ENCODE results near the gene PRTFDC1. TPM values are rescaled to one million over a fixed set of nuclear protein-coding genes. Genes with fewer than 3 reads are reported as not detected.

PRTFDC1 gene
- total RNA-seq, 4 donors from 2014 or later, result 3.4 to 20.6 (median 13.9) TPM

GRCh38 chr10:24886290-24886680 is 66.1 kb downstream of the PRTFDC1 start:
- Histone ChIP-seq H3K9me3 (no peaks in the 10 kb centered on the region), H3K27me3 (no peaks in the 10 kb centered on the region), H3K4me3 (no peak overlapping the region), H3K27ac (no peak overlapping the region), H3K4me1 (peaks cover 0 to 4% (median 0%) of the 10 kb centered on the region in 4 donors), H3K36me3 (no peaks in the 10 kb centered on the region)
- TF ChIP-seq, protein P1, sequence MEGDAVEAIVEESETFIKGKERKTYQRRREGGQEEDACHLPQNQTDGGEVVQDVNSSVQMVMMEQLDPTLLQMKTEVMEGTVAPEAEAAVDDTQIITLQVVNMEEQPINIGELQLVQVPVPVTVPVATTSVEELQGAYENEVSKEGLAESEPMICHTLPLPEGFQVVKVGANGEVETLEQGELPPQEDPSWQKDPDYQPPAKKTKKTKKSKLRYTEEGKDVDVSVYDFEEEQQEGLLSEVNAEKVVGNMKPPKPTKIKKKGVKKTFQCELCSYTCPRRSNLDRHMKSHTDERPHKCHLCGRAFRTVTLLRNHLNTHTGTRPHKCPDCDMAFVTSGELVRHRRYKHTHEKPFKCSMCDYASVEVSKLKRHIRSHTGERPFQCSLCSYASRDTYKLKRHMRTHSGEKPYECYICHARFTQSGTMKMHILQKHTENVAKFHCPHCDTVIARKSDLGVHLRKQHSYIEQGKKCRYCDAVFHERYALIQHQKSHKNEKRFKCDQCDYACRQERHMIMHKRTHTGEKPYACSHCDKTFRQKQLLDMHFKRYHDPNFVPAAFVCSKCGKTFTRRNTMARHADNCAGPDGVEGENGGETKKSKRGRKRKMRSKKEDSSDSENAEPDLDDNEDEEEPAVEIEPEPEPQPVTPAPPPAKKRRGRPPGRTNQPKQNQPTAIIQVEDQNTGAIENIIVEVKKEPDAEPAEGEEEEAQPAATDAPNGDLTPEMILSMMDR (IDR thresholded peaks at IDR 0.05), result no peak
- no peak for TF ChIP-seq POLR2A (IDR thresholded peaks at IDR 0.05)
- DNase-seq, result no peak

DNA sequence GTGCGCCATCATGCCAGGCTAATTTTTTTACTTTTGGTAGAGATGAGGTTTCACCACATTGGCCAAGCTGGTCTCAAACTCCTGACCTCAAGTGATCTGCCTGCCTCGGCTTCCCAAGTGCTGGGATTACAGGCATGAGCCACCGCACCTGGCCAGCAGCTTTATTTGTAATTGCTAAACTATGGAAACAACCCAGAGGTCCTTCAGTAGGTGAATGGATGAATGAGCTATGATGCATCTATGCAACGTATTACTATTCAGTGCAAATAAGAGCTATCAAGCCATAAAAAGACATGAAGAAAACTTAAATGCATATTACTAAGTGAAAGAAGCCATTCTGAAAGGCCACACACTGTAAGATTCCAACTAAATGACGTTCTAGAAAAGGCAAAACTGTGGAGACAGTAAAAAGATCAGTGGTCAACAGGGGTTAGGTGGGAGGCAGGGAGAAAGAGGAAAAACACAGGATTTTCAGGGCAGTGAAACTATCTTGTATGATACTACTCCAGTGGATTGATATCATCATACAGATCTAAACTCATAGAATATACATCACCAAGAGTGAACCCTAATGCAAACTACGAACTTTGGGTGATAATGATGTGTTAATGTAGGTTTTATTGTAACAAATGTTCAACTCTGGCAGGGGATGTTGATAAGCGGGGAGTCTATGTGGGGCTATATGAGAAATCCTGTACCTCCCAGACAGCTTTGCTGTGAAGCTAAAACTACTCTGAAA is 66.7 kb downstream of the PRTFDC1 start:
- Histone ChIP-seq H3K27me3 (no peaks in the 10 kb centered on the region), H3K4me1 (peaks cover 0 to 4% (median 0%) of the 10 kb centered on the region in 4 donors), H3K4me3 (no peak overlapping the region), H3K9me3 (no peaks in the 10 kb centered on the region), H3K36me3 (no peaks in the 10 kb centered on the region), H3K27ac (no peak overlapping the region)
- no peak for TF ChIP-seq POLR2A (IDR thresholded peaks at IDR 0.05)
- TF ChIP-seq, protein P1 (IDR thresholded peaks at IDR 0.05), result no peak
- DNase-seq, result no peak

DNA sequence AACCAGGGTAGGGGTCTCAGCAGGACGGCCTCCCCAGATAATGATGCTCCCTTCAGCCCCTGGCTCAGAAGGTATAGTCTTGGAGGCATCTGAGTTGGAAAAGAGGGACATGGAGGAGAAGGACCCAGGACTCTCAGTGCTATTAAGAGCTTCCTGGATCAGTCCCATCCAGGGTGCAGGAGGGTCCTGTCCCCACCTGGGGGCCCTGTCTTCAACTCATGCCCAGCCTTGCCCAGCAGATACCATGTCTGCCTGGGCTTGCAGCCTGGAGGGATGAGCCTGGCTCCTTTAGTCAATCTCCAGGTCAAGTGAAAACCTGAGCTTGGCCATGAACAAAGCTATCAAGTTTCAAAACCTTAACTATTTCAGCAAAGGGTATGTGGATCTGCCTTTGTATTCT is 67.6 kb downstream of the PRTFDC1 start:
- peaks cover 0 to 4% (median 0%) of the 10 kb centered on the region in 4 donors for H3K4me1 ChIP-seq
- TF ChIP-seq, protein P1 (IDR thresholded peaks at IDR 0.05), result no peak
- no peak for TF ChIP-seq POLR2A (IDR thresholded peaks at IDR 0.05)
- DNase-seq, result no peak
- no peak overlapping the region for H3K27ac ChIP-seq
- H3K27me3 ChIP-seq, result no peaks in the 10 kb centered on the region
- no peaks in the 10 kb centered on the region for H3K36me3 ChIP-seq
- H3K4me3 ChIP-seq, result no peak overlapping the region
- H3K9me3 ChIP-seq, result no peaks in the 10 kb centered on the region

- TF ChIP-seq POLR2A (IDR thresholded peaks at IDR 0.05), result no peak
- TF ChIP-seq, protein P1 (IDR thresholded peaks at IDR 0.05), result no peak
- no peaks in the 10 kb centered on the region for H3K27me3 ChIP-seq
- H3K9me3 ChIP-seq, result no peaks in the 10 kb centered on the region
- no peak overlapping the region for H3K4me3 ChIP-seq
- no peaks in the 10 kb centered on the region for H3K36me3 ChIP-seq
- no peak for DNase-seq
- peaks cover 0 to 4% (median 0%) of the 10 kb centered on the region in 4 donors for H3K4me1 ChIP-seq
- H3K27ac ChIP-seq, result no peak overlapping the region
Observed at GRCh38 chr10:24884316-24884715, 68.1 kb downstream of the PRTFDC1 start.

- Histone ChIP-seq H3K27me3 (no peaks in the 10 kb centered on the region), H3K27ac (peak overlapping the region in 1 of 4 donors; percentile 14), H3K9me3 (no peaks in the 10 kb centered on the region), H3K4me1 (peaks cover 0 to 4% (median 0%) of the 10 kb centered on the region in 4 donors), H3K4me3 (no peak overlapping the region), H3K36me3 (no peaks in the 10 kb centered on the region)
- TF ChIP-seq, protein P1 (IDR thresholded peaks at IDR 0.05), result no peak
- no peak for TF ChIP-seq POLR2A (IDR thresholded peaks at IDR 0.05)
- DNase-seq, result no peak
Observed at GRCh38 chr10:24883176-24883575, 69.2 kb downstream of the PRTFDC1 start.
